Neural cell (in vitro differentiated cells): Measurements from ENCODE around the gene NHSL2.

Source experiments
- CTCF ChIP-seq: fragments of 450-650 bp; IDR thresholded peaks from 2 replicates; pipeline ENCODE4 v1.5.1; 2014; ENCODE audit warnings: antibody characterized with exemption, mild to moderate bottlenecking, moderate library complexity; ENCODE audit not compliant: poor library complexity, severe bottlenecking
- EP300 ChIP-seq: fragments of 450-650 bp; conservative IDR thresholded peaks from 2 replicates; pipeline ENCODE4 v1.6.1; 2014; ENCODE audit warnings: antibody characterized with exemption, mild to moderate bottlenecking, moderate library complexity; ENCODE audit not compliant: poor library complexity, severe bottlenecking
- EZH2 ChIP-seq: fragments of 200-600, 300-800 bp; shearing (Covaris generic), sonication (generic); IDR thresholded peaks from 2 replicates; pipeline ENCODE4 v1.6.1; 2014; ENCODE audit warnings: antibody characterized with exemption, low read length, borderline replicate concordance, mild to moderate bottlenecking; ENCODE audit not compliant: insufficient read depth, poor library complexity, severe bottlenecking
- MXI1 ChIP-seq: fragments of 450-650 bp; conservative IDR thresholded peaks from 2 replicates; pipeline ENCODE4 v1.6.1; 2014; ENCODE audit warnings: antibody characterized with exemption, mild to moderate bottlenecking; ENCODE audit not compliant: poor library complexity, severe bottlenecking
- POLR2AphosphoS5 ChIP-seq: IDR thresholded peaks from 2 replicates; pipeline ENCODE4 v1.6.1; 2012
- REST ChIP-seq: IDR thresholded peaks from 2 replicates; pipeline ENCODE4 v1.6.1; 2012; ENCODE audit warnings: borderline replicate concordance
- SMC3 ChIP-seq: fragments of 450-650 bp; conservative IDR thresholded peaks from 2 replicates; pipeline ENCODE4 v1.6.1; 2014; ENCODE audit warnings: antibody characterized with exemption, mild to moderate bottlenecking, moderate library complexity; ENCODE audit not compliant: poor library complexity

DNA sequence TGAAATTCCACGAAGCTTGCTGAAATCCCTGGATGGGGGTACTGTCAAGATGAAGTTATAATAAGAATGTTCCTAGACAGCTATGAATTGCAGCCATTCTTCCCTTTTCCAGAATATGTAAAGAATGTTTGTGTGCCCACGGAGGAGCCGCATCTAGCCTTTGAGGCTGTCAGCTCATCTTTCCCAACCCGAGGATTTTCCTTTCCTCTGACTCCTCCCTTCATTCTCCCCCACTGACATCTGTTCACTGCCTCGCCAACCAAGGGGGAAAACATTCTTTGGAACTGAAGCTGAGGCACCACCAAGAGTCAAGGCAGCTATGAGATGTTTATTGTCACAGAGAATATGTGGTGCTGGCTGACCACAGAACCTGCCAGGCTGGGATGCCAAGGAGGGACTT is 8.8 kb downstream of the NHSL2 start:
- TF ChIP-seq EZH2 (no peak), POLR2AphosphoS5 (no peak), REST (no peak), CTCF (no peak), EP300 (no peak), MXI1 (no peak), SMC3 (no peak)
